D721Med (cell line): Measurements from ENCODE around the gene ANK2.

Experiments used
- DNase-seq: peaks from one replicate; pipeline ENCODE4 v3.0.0; 2011; ENCODE audit warnings: low spot score; ENCODE audit not compliant: insufficient read length
- FAIRE-seq: peaks from 2 replicates; lab custom pipeline; 2011; peaks lifted over from hg19 to GRCh38; lab: Jason Lieb, UNC
- CTCF ChIP-seq: IDR thresholded peaks from 2 replicates; pipeline ENCODE4 v1.5.1; 2012; ENCODE audit warnings: mild to moderate bottlenecking, control low read depth; ENCODE audit not compliant: insufficient read depth; ENCODE audit errors: missing control alignments

The ANK2 gene

DNA sequence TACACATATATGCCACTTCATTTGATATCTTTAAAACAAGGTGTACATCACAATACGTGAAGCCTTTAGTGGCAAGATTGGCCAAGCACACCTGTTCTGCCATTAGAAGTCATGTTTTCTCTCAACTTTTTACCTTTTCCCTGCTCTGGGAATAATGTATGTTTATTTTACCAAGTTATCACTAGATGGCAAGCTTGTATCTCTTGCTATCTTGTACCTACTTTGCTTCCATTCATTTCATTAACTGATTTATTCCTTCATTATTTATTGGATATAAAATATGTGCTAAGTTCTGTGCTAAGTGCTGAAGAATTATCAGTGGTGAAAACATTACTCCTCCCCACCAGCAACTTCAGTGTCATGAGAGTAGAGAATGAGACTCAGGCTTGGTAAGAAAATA lies 245.5 kb downstream of the ANK2 start:
- peak; percentile 17 for TF ChIP-seq CTCF
- FAIRE-seq (no peak), DNase-seq (no peak)

GRCh38 chr4:113300471-113300928 lies 251.0 kb downstream of the ANK2 start:
- TF ChIP-seq CTCF: no peak
- no peak for FAIRE-seq
- DNase-seq: no peak

GRCh38 chr4:113302051-113302450 lies 252.6 kb downstream of the ANK2 start:
- no peak for FAIRE-seq
- TF ChIP-seq CTCF: no peak
- DNase-seq: no peak

DNA sequence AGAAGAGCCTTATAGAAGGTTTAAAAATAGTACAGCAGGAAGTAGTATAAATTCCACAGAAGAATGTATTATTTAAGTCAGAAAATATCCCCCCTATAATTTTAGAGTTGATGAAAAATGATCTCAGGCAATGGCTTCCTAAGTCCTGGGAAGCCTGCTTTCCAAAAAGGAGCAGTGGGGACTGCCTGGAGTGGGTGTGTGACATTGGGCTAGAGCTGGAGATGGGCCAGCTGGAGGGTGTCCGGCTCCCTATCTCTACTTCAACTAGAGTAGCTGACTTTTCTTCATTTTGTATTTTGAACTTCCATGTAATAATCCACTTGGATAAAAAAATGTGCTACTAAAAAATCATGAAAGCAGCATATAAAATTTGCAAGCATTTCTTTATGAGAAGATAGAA lies 253.9 kb downstream of the ANK2 start:
- FAIRE-seq: no peak
- no peak for DNase-seq
- TF ChIP-seq CTCF: no peak

GRCh38 chr4:113311047-113311446 lies 261.6 kb downstream of the ANK2 start:
- FAIRE-seq: peak; percentile 77
- no peak for DNase-seq
- no peak for TF ChIP-seq CTCF

GRCh38 chr4:113312529-113312928 lies 263.1 kb downstream of the ANK2 start:
- TF ChIP-seq CTCF: no peak
- FAIRE-seq: no peak
- DNase-seq: no peak

DNA sequence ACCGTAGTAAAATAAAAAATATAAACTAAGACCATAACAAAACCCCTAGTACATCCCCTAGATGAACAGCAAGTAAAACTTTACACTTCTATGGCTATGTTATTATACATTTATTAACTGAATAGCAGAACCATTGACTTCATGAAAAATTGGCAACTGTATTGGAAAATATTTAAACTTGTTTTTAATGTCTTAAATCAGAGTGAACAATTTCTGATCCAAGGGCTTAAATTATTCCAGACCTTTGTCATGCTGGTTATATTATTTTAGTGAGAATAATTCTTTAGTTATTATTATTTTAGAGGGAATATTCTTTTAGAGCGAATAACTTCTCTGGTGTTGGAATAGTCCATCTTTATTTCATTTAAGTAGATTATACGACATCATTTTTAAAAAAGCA lies 265.0 kb downstream of the ANK2 start:
- no peak for TF ChIP-seq CTCF
- FAIRE-seq (no peak), DNase-seq (no peak)
